SJSA1 (cell line): ENCODE results near the gene QRICH1. TPM values are rescaled to one million over a fixed set of nuclear protein-coding genes. Genes with fewer than 3 reads are reported as not detected.

Experiments used
- DNase-seq, 2 experiments: peaks; one replicate each; pipeline ENCODE4 v3.0.0-alpha.2; 2015 to 2020; ENCODE audit warnings: low spot score in 2 of 2, low read depth in 1 of 2
- H3K27ac ChIP-seq: fragments of 250-450 bp; sonication (Bioruptor Pico); 2 replicates; pipeline ENCODE4 v1.5.1; 2020; ENCODE audit warnings: mild to moderate bottlenecking, moderate library complexity
- H3K27me3 ChIP-seq: fragments of 250-450 bp; sonication (Bioruptor Pico); replicated peaks from 2 replicates; pipeline ENCODE4 v1.5.1; 2020; ENCODE audit warnings: mild to moderate bottlenecking, moderate library complexity
- H3K36me3 ChIP-seq: fragments of 250-450 bp; sonication (Bioruptor Pico); 2 replicates; pipeline ENCODE4 v1.5.1; 2020; ENCODE audit warnings: mild to moderate bottlenecking
- H3K4me1 ChIP-seq: fragments of 250-450 bp; sonication (Bioruptor Pico); replicated peaks from 2 replicates; pipeline ENCODE4 v1.6.1; 2021; ENCODE audit warnings: mild to moderate bottlenecking
- H3K4me3 ChIP-seq: fragments of 250-450 bp; sonication (Bioruptor Pico); 2 replicates; pipeline ENCODE4 v1.5.1; 2020; ENCODE audit warnings: mild to moderate bottlenecking
- H3K9me3 ChIP-seq: fragments of 250-450 bp; sonication (Bioruptor Pico); replicated peaks from 2 replicates; pipeline ENCODE4 v1.5.1; 2020; ENCODE audit warnings: mild to moderate bottlenecking
- total RNA-seq: library from RNA; depleted of rRNA; stranded (reverse); fragments of >200 nt; shearing (Covaris generic); gene quantifications from 2 replicates; pipeline ENCODE4 v1.2.3, GENCODE V29; 2014

The QRICH1 gene
- total RNA-seq, 1 experiment from 2014 or later: 77.3 TPM

- H3K4me1 ChIP-seq: peaks cover 10% of the 10 kb centered on the region
- peak overlapping the region; percentile 48; the same call in 1 of the 2 replicates for H3K27ac ChIP-seq
- DNase-seq: no peak
- peaks cover 61% of the 10 kb centered on the region for H3K36me3 ChIP-seq
- no peaks in the 10 kb centered on the region for H3K9me3 ChIP-seq
- no peaks in the 10 kb centered on the region for H3K27me3 ChIP-seq
- H3K4me3 ChIP-seq: peak overlapping the region; percentile 64
Measured at GRCh38 chr3:49104052-49104426, 10.2 kb upstream of the QRICH1 start.

- H3K36me3 ChIP-seq: peaks cover 79% of the 10 kb centered on the region
- no peak overlapping the region for H3K4me3 ChIP-seq
- H3K4me1 ChIP-seq: peaks cover 8% of the 10 kb centered on the region
Measured at GRCh38 chr3:49100046-49100615, 6.3 kb upstream of the QRICH1 start.

GRCh38 chr3:49098910-49099630, 5.2 kb upstream of the QRICH1 start:
- peaks cover 76% of the 10 kb centered on the region for H3K36me3 ChIP-seq
- H3K27ac ChIP-seq: no peak overlapping the region
- H3K9me3 ChIP-seq: no peaks in the 10 kb centered on the region
- H3K4me3 ChIP-seq: no peak overlapping the region
- no peaks in the 10 kb centered on the region for H3K27me3 ChIP-seq
- no peak for DNase-seq
- peaks cover 13% of the 10 kb centered on the region for H3K4me1 ChIP-seq

More at GRCh38 chr3:49100046-49100615, 6.3 kb upstream of the QRICH1 start:
- Histone ChIP-seq H3K27ac (no peak overlapping the region), H3K27me3 (no peaks in the 10 kb centered on the region), H3K9me3 (no peaks in the 10 kb centered on the region)
- no peak for DNase-seq

- Histone ChIP-seq H3K36me3 (peaks cover 75% of the 10 kb centered on the region), H3K27me3 (no peaks in the 10 kb centered on the region), H3K4me1 (peaks cover 7% of the 10 kb centered on the region), H3K27ac (no peak overlapping the region), H3K9me3 (no peaks in the 10 kb centered on the region), H3K4me3 (no peak overlapping the region)
- no peak for DNase-seq
Measured at GRCh38 chr3:49098429-49098828, 4.6 kb upstream of the QRICH1 start.

DNA sequence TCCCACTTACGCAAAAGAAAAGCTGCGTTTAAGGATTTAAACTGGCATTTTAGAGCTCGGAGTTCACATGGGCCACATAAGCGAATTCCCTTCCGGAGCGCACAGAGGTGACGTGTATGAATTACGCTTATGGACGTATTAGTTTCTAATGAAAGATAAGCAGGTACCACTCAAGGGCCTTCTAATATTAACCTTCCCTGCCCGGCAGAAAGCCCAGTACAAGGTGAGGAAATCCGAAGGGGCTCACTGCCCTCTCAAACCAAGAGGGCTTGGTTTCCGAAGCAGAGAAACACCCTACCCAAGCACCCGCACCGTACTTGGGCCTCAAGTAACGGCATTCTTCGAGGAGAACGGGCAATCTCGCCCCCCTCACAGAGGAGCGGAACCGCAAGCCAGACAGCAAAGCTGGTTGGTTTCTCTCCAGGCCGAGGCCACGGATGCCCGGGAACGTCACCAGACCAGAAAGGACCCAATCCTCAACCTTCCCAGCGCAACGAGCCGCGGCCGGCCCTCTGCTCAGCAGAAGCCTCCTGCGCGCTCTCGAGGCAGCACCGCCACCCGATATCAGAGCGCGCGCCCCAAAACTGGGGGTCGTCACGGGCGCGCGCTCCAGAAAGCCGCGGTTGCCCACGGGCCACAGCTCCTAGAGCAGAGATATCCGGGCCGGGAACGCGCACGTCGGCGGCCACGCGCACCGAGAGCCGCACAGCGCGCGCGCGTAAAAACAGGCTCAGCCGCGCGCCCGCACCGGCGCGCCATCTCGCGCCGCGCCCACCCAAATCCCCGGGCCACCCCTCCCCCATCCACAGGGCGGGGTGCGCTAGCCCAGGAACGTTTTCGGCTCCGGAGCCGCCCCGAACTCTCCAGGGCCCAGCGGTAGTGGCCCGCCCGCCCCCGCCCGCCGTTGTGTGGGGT, 676 bp downstream of the QRICH1 start:
- peak overlapping the region; percentile 88 for H3K27ac ChIP-seq
- peak overlapping the region; percentile 68 for H3K4me3 ChIP-seq
- H3K36me3 ChIP-seq: peaks cover 58% of the 10 kb centered on the region
- no peaks in the 10 kb centered on the region for H3K9me3 ChIP-seq
- peaks cover 14% of the 10 kb centered on the region for H3K4me1 ChIP-seq
- no peaks in the 10 kb centered on the region for H3K27me3 ChIP-seq
- peak; percentile 70 to 77 for DNase-seq

DNA sequence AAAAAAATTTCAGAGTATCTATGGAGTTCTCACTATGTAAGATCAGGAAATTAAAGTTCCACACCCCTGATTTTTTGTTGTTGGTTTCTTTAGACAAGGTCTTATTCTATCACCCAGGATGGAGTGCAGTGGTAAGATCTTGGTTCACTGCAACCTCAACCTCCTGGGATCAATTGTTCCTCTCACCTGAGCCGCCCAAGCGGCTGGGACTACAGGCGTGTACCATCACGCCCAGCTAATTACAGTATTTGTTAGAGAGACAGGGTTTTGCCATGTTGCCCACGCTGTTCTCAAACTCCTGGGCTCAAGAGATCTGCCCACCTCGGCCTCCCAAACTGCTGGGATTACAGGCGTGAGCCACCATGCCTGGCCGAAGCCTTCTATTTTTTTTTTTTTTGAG, 12.4 kb downstream of the QRICH1 start:
- peaks cover 16% of the 10 kb centered on the region for H3K36me3 ChIP-seq
- no peaks in the 10 kb centered on the region for H3K4me1 ChIP-seq
- H3K4me3 ChIP-seq: no peak overlapping the region
- H3K9me3 ChIP-seq: no peaks in the 10 kb centered on the region
- no peak overlapping the region for H3K27ac ChIP-seq
- H3K27me3 ChIP-seq: no peaks in the 10 kb centered on the region
- DNase-seq: no peak

- Histone ChIP-seq H3K4me1 (no peaks in the 10 kb centered on the region), H3K27me3 (no peaks in the 10 kb centered on the region), H3K27ac (no peak overlapping the region), H3K9me3 (no peaks in the 10 kb centered on the region), H3K4me3 (no peak overlapping the region), H3K36me3 (peaks cover 35% of the 10 kb centered on the region)
- DNase-seq: no peak
Measured at GRCh38 chr3:49079270-49079669, 14.6 kb downstream of the QRICH1 start.

DNA sequence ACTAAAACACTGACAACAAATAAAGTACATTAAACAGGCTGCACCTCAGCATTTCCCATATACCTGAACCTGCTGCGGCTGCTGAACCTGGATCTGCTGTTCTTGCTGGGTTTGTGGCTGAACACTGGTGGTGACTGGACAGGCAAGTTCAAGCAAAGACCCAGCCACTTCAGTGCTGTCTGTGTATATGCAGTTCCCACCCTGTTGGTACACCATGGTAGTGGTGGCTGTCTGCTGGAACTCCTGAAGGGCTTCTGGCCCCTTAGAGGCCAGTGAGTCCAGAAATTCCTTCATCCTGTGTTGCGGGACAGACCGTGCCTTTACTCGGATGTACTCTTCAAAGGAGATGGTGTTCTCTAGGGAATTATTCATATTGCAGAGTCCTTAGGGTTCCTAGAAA, 17.2 kb downstream of the QRICH1 start:
- Histone ChIP-seq H3K4me3 (no peak overlapping the region), H3K36me3 (peaks cover 55% of the 10 kb centered on the region), H3K9me3 (no peaks in the 10 kb centered on the region), H3K27ac (no peak overlapping the region), H3K27me3 (no peaks in the 10 kb centered on the region), H3K4me1 (no peaks in the 10 kb centered on the region)
- no peak for DNase-seq

- no peaks in the 10 kb centered on the region for H3K27me3 ChIP-seq
- H3K27ac ChIP-seq: no peak overlapping the region
- DNase-seq: no peak
- H3K9me3 ChIP-seq: no peaks in the 10 kb centered on the region
- no peak overlapping the region for H3K4me3 ChIP-seq
- no peaks in the 10 kb centered on the region for H3K4me1 ChIP-seq
- peaks cover 60% of the 10 kb centered on the region for H3K36me3 ChIP-seq
Measured at GRCh38 chr3:49076116-49076515, 17.8 kb downstream of the QRICH1 start.

GRCh38 chr3:49058011-49058410, 35.9 kb downstream of the QRICH1 start:
- no peak overlapping the region for H3K4me3 ChIP-seq
- H3K36me3 ChIP-seq: peaks cover 66% of the 10 kb centered on the region
- no peak overlapping the region for H3K27ac ChIP-seq
- DNase-seq: no peak
- H3K4me1 ChIP-seq: peaks cover 9% of the 10 kb centered on the region; the same call in 1 of the 2 replicates
- H3K27me3 ChIP-seq: no peaks in the 10 kb centered on the region
- no peaks in the 10 kb centered on the region for H3K9me3 ChIP-seq

DNA sequence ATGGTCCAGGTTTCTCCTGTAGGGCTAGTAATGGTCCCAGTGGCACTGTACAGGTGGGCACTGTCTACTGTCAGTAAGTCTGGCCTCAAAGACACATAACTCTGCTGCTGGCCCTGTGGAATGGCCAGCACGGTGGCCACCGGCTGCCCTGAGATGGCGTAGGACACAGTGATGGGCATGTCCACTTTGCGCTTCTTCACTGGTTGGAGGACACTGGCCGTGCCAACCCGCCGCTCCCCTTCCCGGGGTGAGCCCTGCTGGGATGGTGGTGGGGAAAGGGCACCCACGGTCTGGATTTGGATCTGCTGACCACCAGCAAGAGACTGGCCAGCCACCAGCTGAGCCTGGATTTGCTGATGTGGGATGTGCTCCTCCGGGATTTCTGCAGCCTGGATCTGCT, 36.6 kb downstream of the QRICH1 start:
- Histone ChIP-seq H3K9me3 (no peaks in the 10 kb centered on the region), H3K4me1 (peaks cover 9% of the 10 kb centered on the region; the same call in 1 of the 2 replicates), H3K36me3 (peaks cover 72% of the 10 kb centered on the region), H3K27me3 (no peaks in the 10 kb centered on the region), H3K27ac (no peak overlapping the region), H3K4me3 (no peak overlapping the region)
- no peak for DNase-seq

GRCh38 chr3:49054344-49054862, 39.5 kb downstream of the QRICH1 start:
- H3K4me1 ChIP-seq: peaks cover 9% of the 10 kb centered on the region; the same call in 1 of the 2 replicates
- no peak for DNase-seq
- H3K4me3 ChIP-seq: no peak overlapping the region
- H3K36me3 ChIP-seq: peaks cover 65% of the 10 kb centered on the region
- H3K9me3 ChIP-seq: no peaks in the 10 kb centered on the region
- H3K27me3 ChIP-seq: no peaks in the 10 kb centered on the region
- H3K27ac ChIP-seq: no peak overlapping the region

DNA sequence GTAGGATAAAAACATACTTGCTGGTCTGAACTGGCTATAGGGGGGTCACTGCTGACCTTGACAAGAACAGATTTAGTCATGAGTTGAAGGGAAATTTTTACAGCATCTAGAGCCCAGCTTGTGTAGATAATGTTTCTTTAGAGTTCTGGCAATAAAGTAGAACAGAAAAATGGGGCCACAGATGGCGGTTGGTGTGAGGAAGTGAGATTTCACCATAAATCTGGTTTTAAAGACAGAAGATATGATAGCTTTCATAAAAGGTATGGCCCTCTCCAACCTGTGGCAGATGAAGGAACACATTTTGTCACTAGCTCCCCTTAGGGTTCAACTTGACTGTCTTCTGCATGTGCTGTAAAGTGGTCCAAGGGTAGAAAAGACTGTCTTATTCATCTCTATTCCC, 40.3 kb downstream of the QRICH1 start:
- Histone ChIP-seq H3K4me1 (peaks cover 9% of the 10 kb centered on the region; the same call in 1 of the 2 replicates), H3K4me3 (no peak overlapping the region), H3K27ac (no peak overlapping the region), H3K36me3 (peaks cover 66% of the 10 kb centered on the region), H3K9me3 (no peaks in the 10 kb centered on the region), H3K27me3 (no peaks in the 10 kb centered on the region)
- DNase-seq: no peak
